MM.1S (cell line): ENCODE data around the gene CD209.

Source experiments
- CTCF ChIP-seq: fragments of 300-600 bp; sonication (generic); IDR thresholded peaks from 2 replicates; pipeline ENCODE4 v1.5.1; 2016; ENCODE audit warnings: antibody characterized with exemption, low read length, mixed read lengths
- EZH2 ChIP-seq: fragments of 300-600 bp; sonication (generic); optimal IDR thresholded peaks from 2 replicates; pipeline ENCODE3; 2017; ENCODE audit warnings: low read depth, mild to moderate bottlenecking, antibody characterized with exemption, low read length, mixed read lengths
- EZH2phosphoT487 ChIP-seq: fragments of 300-600 bp; sonication (generic); IDR thresholded peaks from 2 replicates; pipeline ENCODE4 v1.6.1; 2018; ENCODE audit warnings: antibody characterized with exemption, low read length

GRCh38 chr19:7751157-7751783 is 3.9 kb upstream of the CD209 start:
- TF ChIP-seq CTCF = no peak
- no peak for TF ChIP-seq EZH2phosphoT487
- no peak for TF ChIP-seq EZH2
